Measurements from ENCODE around the gene PLCL2. TPM values are rescaled to one million over a fixed set of nuclear protein-coding genes. Genes with fewer than 3 reads are reported as not detected.
A peak's percentile ranks its signal among the peaks of the same experiment; 100 is the strongest.

PLCL2 gene
- total and polyA plus RNA-seq, 4 donors: 1.0 to 16.7 (median 7.1) TPM

- peak overlapping the region in 1 of 2 donors; percentile 5 for H3K9ac ChIP-seq (ENCODE audit: insufficient read depth in 1 of 2, low read length in 2 of 2)
- ATAC-seq (ENCODE audit: insufficient read depth, low FRiP score) (no peak), DNase-seq (peak in 2 of 3 donors; percentile 8 to 50)
- H3K4me1 ChIP-seq (ENCODE audit: control insufficient read depth in 5 of 5, insufficient read depth in 5 of 5, low read length in 5 of 5): peaks cover 0 to 13% (median 0%) of the 10 kb centered on the region in 5 donors
- WGBS, 2 donors: 48 to 81% methylated on average over 3 of the region's 3 CpGs
- no peaks in the 10 kb centered on the region for H3K27me3 ChIP-seq (ENCODE audit: control insufficient read depth in 3 of 3, insufficient read depth in 3 of 3, low read length in 2 of 3)
- H3K9me3 ChIP-seq (ENCODE audit: control insufficient read depth in 4 of 4, insufficient read depth in 3 of 4, low read length in 3 of 4): peaks cover 0 to 5% (median 0%) of the 10 kb centered on the region in 4 donors
- H3K4me3 ChIP-seq: no peak overlapping the region
- no peak overlapping the region for H3K27ac ChIP-seq (ENCODE audit: low read depth in 1 of 2, low read length in 1 of 2)
- TF ChIP-seq CTCF (IDR thresholded peaks at IDR 0.05; ENCODE audit: control extremely low read depth, extremely low read depth): no peak
- H3K36me3 ChIP-seq (ENCODE audit: control insufficient read depth in 4 of 4, insufficient read depth in 4 of 4, low read length in 4 of 4): no peaks in the 10 kb centered on the region
These were observed 113.6 kb downstream of the PLCL2 start for GRCh38 chr3:16998236-16998923.

GRCh38 chr3:16999161-16999560 is 114.4 kb downstream of the PLCL2 start:
- WGBS, 2 donors: 80 to 87% methylated on average over 2 of the region's 2 CpGs
- Histone ChIP-seq H3K27ac (ENCODE audit: low read depth in 1 of 2, low read length in 1 of 2) (no peak overlapping the region), H3K4me1 (ENCODE audit: control insufficient read depth in 5 of 5, insufficient read depth in 5 of 5, low read length in 5 of 5) (peaks cover 0 to 12% (median 0%) of the 10 kb centered on the region in 5 donors), H3K9me3 (ENCODE audit: control insufficient read depth in 4 of 4, insufficient read depth in 3 of 4, low read length in 3 of 4) (peaks cover 0 to 6% (median 0%) of the 10 kb centered on the region in 4 donors), H3K27me3 (ENCODE audit: control insufficient read depth in 3 of 3, insufficient read depth in 3 of 3, low read length in 2 of 3) (no peaks in the 10 kb centered on the region), H3K36me3 (ENCODE audit: control insufficient read depth in 4 of 4, insufficient read depth in 4 of 4, low read length in 4 of 4) (no peaks in the 10 kb centered on the region), H3K9ac (ENCODE audit: insufficient read depth in 1 of 2, low read length in 2 of 2) (no peak overlapping the region), H3K4me3 (no peak overlapping the region)
- ATAC-seq (ENCODE audit: insufficient read depth, low FRiP score) (no peak), DNase-seq (no peak)
- TF ChIP-seq CTCF (IDR thresholded peaks at IDR 0.05; ENCODE audit: control extremely low read depth, extremely low read depth): no peak

GRCh38 chr3:16999871-17000270 is 115.1 kb downstream of the PLCL2 start:
- Histone ChIP-seq H3K9ac (ENCODE audit: insufficient read depth in 1 of 2, low read length in 2 of 2) (no peak overlapping the region), H3K4me3 (no peak overlapping the region), H3K27me3 (ENCODE audit: control insufficient read depth in 3 of 3, insufficient read depth in 3 of 3, low read length in 2 of 3) (no peaks in the 10 kb centered on the region), H3K4me1 (ENCODE audit: control insufficient read depth in 5 of 5, insufficient read depth in 5 of 5, low read length in 5 of 5) (peaks cover 0 to 10% (median 0%) of the 10 kb centered on the region in 5 donors), H3K27ac (ENCODE audit: low read depth in 1 of 2, low read length in 1 of 2) (no peak overlapping the region), H3K36me3 (ENCODE audit: control insufficient read depth in 4 of 4, insufficient read depth in 4 of 4, low read length in 4 of 4) (no peaks in the 10 kb centered on the region), H3K9me3 (ENCODE audit: control insufficient read depth in 4 of 4, insufficient read depth in 3 of 4, low read length in 3 of 4) (peaks cover 0 to 6% (median 0%) of the 10 kb centered on the region in 4 donors)
- DNase-seq (no peak), ATAC-seq (ENCODE audit: insufficient read depth, low FRiP score) (no peak)
- no peak for TF ChIP-seq CTCF (IDR thresholded peaks at IDR 0.05; ENCODE audit: control extremely low read depth, extremely low read depth)

GRCh38 chr3:17003457-17003856 is 118.7 kb downstream of the PLCL2 start:
- Histone ChIP-seq H3K4me3 (no peak overlapping the region), H3K9me3 (ENCODE audit: control insufficient read depth in 4 of 4, insufficient read depth in 3 of 4, low read length in 3 of 4) (peaks cover 0 to 6% (median 0%) of the 10 kb centered on the region in 4 donors), H3K9ac (ENCODE audit: insufficient read depth in 1 of 2, low read length in 2 of 2) (no peak overlapping the region), H3K36me3 (ENCODE audit: control insufficient read depth in 4 of 4, insufficient read depth in 4 of 4, low read length in 4 of 4) (no peaks in the 10 kb centered on the region), H3K4me1 (ENCODE audit: control insufficient read depth in 5 of 5, insufficient read depth in 5 of 5, low read length in 5 of 5) (peaks cover 0 to 13% (median 0%) of the 10 kb centered on the region in 5 donors), H3K27me3 (ENCODE audit: control insufficient read depth in 3 of 3, insufficient read depth in 3 of 3, low read length in 2 of 3) (no peaks in the 10 kb centered on the region), H3K27ac (ENCODE audit: low read depth in 1 of 2, low read length in 1 of 2) (no peak overlapping the region)
- TF ChIP-seq CTCF (IDR thresholded peaks at IDR 0.05; ENCODE audit: control extremely low read depth, extremely low read depth): no peak
- no peak for DNase-seq
- no peak for ATAC-seq (ENCODE audit: insufficient read depth, low FRiP score)
